NCI-H510A treated with DMSO at 0.1 percent for 48 hours (cell line): ENCODE results near the gene UBE2V1.
A peak's percentile ranks its signal among the peaks of the same experiment; 100 is the strongest.
"Not testable (repeated sequence)": the region's sequence is repeated elsewhere in the genome, so short reads cannot be mapped to it uniquely, and the experiment has no call there.

Experiments used
- DNase-seq: peaks from one replicate; lab custom pipeline; 2025; lab: John Stamatoyannopoulos, UW

UBE2V1 gene

DNA sequence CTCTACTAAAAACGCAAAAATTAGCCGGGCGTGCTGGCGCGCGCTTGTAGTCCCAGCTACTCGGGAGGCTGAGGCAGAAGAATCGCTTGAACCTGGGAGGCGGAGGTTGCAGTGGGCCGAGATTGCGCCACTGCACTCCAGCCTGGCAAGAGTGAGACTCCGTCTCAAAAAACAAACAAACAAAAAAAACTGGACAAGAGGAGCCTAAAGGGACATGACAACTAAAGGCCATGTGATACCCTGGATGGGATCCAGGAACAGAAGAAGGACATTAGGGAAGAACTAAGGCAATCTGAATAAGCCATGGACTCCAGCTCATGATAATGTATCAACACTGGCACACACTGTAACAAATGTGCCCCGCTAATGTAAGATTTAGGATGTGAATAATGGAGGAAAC, 24.8 kb upstream of the UBE2V1 start:
- not testable (repeated sequence) for DNase-seq

DNA sequence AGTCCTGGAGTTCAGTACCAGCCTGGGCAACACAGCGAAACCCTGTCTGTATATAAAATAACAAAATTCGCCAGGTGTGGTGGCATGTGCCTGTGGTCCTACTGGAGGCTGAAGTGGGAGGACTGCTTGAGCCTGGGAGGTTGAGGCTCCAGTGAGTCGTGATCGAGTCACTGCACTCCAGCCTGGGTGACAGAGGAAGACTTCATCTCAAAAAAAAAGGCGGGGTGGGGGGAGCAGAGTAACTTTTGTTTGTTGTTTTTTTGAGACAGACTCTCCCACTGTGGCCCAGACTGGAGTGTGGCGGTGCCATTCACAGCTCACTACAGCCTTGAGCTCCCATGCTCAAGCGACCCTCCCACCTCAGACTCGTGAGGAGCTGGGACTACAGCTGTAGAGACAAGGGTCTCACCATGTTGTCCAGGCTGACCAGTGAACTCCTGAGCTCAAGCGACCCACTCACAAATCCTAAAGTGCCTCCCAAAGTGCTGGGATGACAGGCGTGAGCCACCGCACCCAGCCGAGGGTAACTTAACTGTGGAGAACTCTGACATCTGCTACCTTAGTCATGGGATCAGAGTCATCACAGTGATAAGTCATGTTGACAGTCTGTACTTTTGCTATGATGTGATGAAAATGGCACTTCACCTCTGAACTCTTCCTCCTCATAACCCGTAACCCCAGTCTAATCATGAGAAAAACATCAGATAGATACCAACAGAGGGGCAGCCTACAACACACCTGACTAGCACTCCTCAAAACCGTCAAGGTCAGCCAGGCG, 24.1 kb upstream of the UBE2V1 start:
- no peak for DNase-seq

DNA sequence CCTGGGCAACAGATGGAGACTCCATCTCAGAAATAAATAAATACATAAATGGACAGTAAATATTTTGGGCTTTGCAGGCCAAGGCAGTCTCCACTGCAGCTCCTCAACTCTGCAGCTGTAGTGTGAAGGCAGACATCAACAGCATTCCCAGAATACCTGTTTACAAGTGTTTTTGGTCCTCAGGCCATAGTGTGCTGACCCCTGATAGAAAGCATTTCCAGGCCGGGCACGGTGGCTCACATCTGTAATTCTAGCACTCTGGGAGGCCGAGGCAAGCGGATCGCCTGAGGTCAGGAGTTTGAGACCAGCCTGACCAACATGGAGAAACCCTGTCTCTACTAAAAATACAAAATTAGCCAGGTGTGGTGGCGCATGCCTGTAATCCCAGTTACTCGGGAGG, 22.2 kb upstream of the UBE2V1 start:
- DNase-seq: not testable (repeated sequence)

DNA sequence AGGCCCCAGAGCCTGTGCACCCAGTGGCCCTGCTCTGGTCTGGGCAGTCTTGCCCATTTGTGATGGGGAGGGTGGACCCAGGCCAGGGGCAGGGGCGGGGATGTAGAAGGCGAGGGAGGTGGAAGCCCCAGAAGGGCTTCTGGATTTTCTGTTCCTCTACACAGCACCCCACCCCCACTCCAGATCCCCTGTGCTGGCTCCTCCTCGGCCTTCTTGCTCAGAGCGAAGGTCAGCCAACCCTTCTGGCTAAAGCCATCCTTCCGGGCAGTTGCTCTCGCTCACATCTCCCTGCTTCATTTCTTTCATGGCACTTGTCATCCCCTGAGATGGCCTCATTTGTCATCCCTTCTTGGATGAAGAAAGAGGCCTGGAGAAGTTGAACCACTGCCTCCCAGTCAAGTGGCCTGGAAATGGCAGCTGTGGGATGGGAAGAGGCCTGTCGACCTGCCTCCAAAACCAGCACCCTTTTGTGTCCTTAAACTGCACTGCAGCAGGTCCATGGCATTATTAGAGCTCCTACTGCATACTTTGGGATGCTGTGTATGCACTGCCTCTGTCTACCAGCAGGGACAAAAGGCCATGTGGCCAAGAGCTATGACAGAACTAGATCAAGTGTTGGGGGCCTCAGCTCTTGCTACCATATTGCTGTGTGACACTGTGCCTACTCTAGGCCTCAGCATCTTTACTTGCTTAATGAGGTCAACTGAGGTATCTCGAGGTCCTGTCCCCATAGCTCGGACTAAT, 20.7 kb upstream of the UBE2V1 start:
- DNase-seq: no peak

DNA sequence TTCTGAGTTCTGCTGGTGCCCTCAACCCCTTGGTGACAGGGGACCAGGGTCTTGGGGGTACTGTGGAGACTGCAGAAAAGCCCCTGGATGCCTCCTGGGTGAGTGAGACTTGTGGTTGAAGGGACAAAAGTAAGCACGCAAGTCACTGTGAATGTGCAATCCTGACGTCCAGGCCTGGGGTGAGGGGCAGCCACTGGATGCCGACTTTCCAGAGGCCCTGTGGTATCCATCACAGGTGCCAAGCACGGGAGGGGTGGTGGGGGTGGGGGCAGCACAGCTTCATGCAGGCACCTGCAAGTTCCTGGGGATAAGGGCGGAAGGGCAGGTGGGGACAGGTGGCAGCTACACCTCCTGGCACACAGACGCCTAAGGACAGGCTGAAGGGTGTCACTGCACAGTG, 20.1 kb upstream of the UBE2V1 start:
- DNase-seq: peak; percentile 56

DNA sequence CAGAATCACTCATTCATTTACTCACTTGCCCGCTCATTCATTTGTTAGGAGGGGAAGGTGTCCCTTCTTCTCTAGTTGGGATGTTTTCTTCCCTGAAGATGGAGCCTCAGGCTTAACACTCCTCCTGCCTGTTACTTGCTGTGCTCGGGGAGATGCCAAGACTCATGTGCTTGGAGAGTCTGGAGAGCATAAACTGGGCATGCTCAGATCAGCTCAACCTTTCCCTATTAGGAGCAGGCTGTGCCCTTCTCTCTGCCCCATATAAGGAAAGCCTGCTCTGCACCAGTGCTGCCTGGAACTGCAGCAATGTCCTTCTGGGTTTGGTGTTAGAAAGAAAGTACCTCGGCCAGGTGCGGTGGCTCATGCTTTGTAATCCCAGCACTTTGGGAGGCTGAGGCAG, 18.0 kb upstream of the UBE2V1 start:
- DNase-seq: no peak

DNA sequence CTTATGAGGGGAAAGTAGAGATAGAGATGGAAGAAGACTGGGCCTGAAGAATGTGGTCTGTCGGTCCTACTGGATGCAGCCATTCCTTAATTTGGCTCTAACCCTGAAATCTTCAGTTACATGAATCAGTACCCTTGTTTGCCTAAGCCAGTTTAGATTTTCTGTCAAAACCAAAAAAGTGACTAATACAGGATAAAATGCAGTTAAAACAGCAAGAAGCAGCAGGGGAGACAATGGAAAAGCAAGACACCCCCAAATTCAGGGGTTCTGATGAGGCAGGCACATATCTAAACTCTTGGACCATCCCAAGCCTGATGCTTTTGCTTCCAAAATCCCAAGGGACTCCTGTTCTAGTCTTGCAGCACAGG, 17.4 kb upstream of the UBE2V1 start:
- no peak for DNase-seq

DNA sequence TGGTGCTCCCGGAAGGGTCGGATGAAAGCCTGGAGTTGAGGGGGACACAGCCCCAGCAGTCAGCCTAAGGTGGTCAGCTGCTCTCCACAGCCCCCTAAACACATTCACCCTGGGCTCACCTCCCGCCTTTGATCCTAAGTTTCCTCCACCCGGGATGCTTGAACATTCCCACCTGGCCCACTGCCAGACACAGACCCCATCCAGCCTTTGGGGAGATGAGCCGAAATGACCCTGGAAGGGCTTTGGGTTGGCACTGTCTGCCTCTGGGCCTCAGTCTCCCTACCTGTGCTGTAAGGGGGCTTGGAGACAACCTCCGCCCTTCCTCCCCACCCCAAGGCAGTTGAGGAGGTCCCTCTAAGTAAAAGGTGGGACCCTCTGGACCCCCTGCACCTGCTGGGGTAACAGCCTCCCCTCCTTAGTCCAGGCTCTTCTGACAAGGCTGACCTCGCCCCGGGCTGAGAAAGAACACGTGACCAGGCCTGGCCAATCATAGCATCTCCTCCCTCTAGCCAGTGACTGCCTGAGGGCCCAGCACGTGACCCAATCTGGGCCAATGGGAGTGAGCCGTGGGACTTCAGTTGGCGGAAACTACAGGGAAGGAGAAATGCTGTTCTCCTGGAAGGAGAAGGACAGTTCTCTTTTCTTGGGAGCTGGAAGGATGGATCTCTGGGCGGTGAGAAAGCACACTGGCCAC, 16.9 kb upstream of the UBE2V1 start:
- DNase-seq: no peak

DNA sequence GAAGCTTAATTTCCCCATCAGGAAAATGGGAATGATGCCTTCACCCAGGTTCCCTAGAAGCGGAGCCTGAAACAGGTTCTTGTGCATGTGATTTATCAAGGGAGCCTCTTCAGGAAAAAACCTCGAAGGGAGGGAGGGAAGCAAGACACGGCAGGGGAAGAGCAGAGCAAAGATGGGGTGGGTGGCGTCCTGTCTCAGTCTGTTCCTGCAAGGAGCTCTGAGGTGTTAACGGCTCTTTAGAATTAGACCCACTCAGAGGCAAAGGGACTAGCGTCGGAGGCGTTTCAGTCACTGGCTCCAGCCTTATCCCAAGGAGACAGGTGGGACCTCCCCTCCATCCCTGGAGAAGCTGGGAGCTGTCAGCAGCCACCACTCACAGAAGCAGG, 15.6 kb upstream of the UBE2V1 start:
- no peak for DNase-seq

DNA sequence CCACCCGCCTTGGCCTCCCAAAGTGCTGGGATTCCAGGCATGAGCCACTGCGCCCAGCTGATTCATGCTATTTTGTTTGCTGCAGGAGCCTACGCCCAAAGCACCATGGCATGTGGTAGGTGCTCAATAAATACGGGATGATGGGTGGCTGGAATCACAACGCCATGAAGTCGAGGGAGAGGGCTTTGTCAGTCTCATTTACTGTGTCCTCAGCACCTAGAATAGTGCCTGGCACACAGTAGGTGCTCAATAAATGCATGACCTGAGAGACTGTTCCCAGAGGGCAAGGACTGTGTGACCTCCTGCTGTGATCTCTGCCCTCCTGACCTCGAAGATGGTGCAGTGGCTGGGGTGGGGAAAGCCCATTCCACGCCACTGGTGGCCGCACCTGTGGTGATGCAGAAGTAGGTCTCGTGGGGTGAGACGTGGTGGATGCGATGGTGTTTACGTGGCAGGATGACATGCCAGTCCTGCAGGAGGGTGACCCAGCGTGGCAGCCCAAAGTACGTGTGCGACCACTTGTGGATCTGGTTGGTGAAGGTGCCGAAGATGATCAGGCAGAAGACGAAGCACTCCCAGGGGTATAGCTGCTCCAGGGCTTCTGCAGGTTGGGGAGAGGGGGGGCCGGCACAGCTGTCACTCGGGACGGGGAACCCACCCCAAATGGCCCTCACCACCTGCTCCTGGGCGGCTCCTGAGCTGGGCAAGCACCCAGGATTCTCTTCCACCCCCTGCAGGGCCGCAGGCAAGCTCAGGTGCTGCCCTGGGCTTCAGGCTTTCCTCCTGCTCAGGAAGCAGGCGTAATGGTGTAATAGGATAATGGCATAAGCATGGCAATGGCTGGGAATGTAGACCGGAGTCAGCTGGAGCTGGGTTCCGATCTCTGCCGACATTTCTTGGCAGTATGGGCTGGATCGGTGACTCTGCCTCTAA, 14.9 kb upstream of the UBE2V1 start:
- no peak for DNase-seq

DNA sequence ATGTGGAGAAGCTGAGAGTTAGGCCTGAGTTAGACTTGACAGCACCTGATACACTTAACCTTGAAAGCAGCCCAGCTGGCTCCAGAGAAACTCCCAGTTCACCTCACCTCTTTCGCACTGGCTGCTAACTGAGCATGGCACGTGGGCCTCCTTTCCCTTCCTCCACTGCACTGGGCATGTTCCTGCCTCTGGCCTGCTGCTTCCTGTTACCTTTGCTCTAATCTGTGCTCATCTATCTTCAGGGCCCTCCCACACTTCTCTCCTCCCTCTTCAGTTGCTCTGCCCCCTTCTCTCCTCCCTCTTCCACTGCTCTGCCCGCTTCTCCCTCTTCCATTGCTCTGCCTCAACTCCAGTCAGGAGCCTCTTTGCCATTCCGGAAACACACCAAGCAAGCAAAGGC, 13.7 kb upstream of the UBE2V1 start:
- peak; percentile 29 for DNase-seq

DNA sequence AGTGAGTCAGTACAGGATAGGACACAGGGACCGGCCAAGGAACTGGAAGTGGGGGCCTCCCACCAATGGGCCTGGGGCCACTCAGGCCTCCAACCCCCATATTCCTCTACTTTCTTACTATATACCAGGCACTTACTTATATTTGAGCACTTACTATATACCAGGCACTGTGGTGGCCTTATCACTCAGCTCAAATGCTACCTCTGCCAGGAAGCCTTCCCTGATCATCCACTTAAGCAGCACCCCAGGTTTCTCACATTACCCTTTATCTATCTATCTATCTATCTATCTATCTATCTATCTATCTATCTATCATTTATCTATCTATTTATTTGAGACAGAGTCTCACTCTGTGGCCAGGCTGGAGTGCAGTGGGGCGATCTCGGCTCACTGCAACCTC, 12.3 kb upstream of the UBE2V1 start:
- DNase-seq: no peak

DNA sequence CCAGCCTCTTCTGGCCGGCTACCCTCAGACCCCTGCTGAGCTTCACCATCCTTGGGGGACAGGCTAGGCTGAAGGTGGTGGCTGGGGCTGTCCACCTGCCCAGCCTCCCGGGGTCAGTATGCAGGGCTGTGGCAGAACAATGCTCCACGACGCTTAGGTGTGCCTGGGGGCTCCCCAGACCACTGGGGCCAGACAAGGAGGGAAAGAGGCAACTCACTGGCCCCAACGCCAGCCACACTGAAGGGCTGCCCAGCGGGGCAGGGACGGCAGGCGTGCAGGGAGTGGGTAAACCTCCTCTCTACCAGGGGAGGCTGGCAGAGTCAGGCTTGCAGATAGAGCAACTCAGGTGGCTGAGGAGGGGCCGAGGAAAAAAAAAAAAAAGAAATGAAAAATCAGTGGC, 11.5 kb upstream of the UBE2V1 start:
- no peak for DNase-seq

DNA sequence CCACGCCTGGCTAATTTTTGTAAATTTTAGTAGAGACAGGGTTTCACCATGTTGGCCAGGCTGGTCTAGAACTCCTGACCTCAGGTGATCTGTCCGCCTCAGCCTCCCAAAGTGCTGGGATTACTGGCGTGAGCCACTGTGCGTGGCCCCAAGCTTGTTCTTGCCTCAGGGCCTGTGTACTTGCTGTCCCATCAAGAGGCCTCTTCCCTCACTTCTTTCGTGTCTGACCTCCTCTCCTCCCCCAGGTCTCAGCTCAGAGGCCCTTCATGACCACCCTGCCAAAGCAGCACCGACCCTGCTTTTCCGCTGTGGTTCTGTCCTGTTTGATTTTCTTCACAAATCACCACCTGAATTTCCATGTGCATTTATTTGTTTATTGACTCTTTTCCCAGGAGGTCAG, 10.5 kb upstream of the UBE2V1 start:
- no peak for DNase-seq

DNA sequence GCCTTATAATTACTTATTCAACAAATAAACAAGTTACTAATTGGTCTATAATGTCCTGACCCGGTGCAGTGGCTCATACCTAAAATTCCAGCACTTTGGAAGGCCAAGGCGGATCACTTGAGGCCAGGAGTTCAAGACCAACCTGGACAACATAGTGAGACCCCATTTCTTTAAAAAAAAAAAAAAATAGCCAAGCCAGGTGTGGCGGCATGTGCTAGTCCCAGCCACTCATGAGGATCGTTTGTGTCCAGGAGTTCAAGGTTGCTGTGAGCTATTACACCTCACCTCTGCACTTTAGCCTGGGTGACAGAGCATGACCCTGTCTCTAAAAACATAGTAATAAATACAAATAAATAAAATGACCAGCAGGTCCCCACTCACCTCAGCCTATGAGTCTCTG, 9.8 kb upstream of the UBE2V1 start:
- no peak for DNase-seq

DNA sequence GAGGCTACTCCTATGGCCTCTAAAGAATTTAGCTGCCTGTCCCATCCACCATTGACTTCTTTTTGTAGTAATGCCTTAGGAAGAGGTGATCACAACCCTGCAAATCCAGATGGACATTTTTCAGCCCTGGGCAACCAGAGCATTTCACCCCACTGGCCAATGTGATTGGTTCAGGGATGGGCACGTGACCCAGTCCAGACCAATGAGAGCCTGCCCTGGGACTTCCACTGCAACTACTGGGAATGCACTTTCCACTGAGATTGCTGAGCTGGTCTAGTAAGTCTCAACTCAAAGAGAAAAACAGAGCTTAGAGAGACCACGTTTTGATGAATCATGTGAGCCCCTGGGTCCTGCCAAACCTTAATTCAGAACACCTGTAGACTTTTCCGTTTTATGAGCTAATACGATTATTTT, 8.9 kb upstream of the UBE2V1 start:
- peak; percentile 26 for DNase-seq

DNA sequence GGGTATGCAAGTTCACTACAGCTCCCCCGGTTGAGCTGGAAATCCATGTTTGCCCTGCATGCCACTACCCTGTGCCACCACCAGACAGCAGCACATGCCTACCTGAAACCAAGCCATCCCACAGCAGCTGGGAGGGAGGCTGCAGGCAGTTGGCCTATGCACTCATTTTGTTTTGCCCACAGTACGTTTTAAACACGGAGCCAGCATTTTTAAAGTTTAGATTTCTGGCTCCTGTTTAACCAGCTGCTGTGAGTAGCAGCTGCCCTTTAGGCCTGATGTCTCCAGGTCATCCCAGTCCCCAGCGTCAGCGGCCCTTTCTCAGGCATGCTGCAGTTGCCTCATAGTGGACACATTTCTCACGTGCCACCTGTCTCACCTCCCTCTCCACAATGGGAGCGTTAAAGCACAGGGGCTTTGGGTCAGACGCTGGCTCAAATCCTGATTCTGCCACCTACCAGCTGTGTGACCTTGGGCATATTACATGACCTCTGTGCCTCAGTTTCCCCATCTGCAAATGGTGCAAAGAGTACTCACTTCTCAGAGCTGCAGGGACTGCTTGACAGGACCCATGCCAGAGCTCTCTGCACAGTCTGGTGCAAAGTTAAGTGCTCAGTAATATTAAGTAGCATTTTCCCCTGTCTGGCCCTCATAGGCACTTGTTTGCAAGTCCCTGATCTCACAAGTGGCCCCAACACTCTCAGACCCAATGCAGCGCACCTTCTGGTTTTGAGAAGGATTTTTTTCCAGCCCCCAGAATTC, 8.2 kb upstream of the UBE2V1 start:
- peak; percentile 72 for DNase-seq

DNA sequence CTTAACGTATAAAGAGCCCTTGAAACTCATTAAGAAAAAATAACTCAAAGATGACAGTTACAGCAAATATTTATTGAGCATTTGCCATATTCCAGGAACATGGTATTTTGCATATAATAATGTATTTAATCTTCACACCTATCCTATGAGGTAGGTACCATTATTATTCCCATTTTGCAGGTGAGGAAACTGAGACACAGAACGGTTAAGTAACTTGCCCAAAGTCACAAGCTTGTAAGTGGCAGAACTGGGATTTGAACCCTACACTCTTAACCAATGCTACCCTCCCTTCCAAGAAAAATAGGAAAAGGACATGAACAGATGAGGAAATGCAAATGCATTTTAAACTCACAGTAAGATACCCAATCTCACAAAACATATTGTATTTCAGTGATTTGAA, 5.3 kb upstream of the UBE2V1 start:
- no peak for DNase-seq

DNA sequence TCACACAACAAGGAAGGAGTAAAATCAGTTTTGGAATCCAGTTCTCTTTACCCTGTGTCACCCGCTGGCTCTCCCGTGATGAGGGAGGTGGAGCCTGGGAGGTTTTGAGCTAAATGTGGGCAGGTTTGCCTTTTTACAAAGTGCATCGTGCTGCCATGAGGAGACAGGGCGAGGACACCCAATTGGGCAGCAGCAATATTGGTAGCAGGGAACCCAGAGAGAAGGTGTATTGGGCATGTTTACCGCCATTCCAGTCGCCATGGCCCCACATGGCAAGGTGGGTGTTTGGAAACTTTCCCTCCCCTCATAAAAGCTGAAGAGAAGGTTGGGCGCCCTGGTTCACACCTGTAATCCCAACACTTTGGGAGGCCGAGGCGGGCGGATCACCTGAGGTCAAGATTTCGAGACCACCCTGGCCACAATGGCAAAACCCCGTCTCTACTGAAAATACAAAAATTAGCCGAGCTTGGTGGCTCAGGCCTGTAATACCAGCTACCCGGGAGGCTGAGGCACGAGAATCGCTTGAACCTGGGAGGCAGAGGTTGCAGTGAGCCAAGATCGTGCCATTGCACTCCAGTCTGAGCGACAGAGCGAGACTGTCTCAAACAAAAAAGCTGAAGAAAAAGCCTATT, 3.5 kb upstream of the UBE2V1 start:
- DNase-seq: no peak

DNA sequence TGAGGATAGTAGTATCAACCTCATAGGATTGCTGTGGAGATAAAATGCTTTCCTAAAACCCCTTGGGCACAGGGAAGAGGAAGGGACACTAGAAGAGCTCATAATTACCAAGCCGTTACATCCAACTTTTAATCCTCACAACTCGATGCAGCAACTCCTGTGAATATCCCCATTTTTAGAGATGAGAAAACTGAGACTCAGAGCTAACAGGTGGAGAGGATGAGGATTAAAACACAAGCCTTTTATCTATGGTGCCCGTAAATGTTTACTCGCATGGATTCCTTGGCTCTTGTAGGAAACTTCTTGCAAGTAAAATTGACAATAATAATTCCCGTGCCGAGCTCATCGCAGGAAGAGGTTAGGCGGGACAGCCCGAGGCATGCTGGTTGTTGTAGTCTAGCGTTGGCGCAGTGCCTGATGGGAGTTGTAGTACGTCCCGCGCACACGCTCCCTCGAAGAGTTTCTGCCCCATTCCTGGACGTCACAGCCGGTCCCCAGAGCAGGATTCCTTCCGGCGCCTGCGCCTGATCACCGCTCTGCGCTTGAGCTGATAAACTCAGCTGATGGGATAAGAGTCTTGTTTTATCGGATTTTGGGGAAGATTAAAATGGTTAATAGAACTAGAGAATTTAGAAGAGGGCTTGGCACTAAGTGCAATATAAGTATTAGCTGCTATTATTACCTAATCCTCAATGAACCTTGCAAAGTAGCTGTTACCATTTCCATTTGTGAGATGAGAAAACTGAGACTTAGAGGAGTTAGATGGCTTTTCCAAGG, 2.8 kb upstream of the UBE2V1 start:
- peak; percentile 95 for DNase-seq
